Gastroesophageal sphincter (tissue), 3 donors: ENCODE results near the gene SLC25A41.

Experiments used
- CTCF ChIP-seq, 4 experiments: fragments of 200-600 bp in 2 of 4; fragments of 450-650 bp in 2 of 4; sonication (generic) in 1 of 4; IDR thresholded peaks; one replicate each; pipeline ENCODE4 v1.5.1; 2017 to 2019; ENCODE audit warnings: antibody characterized with exemption in 4 of 4, mild to moderate bottlenecking in 2 of 4, moderate library complexity in 2 of 4
- POLR2A ChIP-seq, 2 donors: fragments of 450-650 bp; IDR thresholded peaks; one replicate each; pipeline ENCODE4 v1.6.1; 2017; ENCODE audit warnings: antibody characterized with exemption in 2 of 2, mild to moderate bottlenecking in 2 of 2, moderate library complexity in 1 of 2

- TF ChIP-seq CTCF (IDR thresholded peaks at IDR 0.05) (no peak), POLR2A (IDR thresholded peaks at IDR 0.05) (no peak)
Measured at GRCh38 chr19:6393983-6394412, 39.6 kb downstream of the SLC25A41 start.
